Lower leg skin (tissue), 3 donors: ENCODE results near the gene NANS.

Experiments
- CTCF ChIP-seq, 3 donors: fragments of 450-650 bp; IDR thresholded peaks; one replicate each; pipeline ENCODE4 v1.5.1; 2016; ENCODE audit warnings: antibody characterized with exemption in 3 of 3, mild to moderate bottlenecking in 3 of 3, moderate library complexity in 2 of 3
- POLR2A ChIP-seq, 2 donors: fragments of 450-650 bp; IDR thresholded peaks; one replicate each; pipeline ENCODE4 v1.6.1; 2016 to 2017; ENCODE audit warnings: antibody characterized with exemption in 2 of 2, mild to moderate bottlenecking in 1 of 2, moderate library complexity in 1 of 2

GRCh38 chr9:98009936-98010335 lies 46.6 kb upstream of the NANS start:
- TF ChIP-seq CTCF (IDR thresholded peaks at IDR 0.05) (no peak), POLR2A (IDR thresholded peaks at IDR 0.05) (no peak)
